Upper lobe of right lung (tissue), 1 donor: ENCODE results near the gene EML4. TPM values are rescaled to one million over a fixed set of nuclear protein-coding genes. Genes with fewer than 3 reads are reported as not detected.
"Not testable (repeated sequence)": the region's sequence is repeated elsewhere in the genome, so short reads cannot be mapped to it uniquely, and the experiment has no call there.

Source experiments
- ATAC-seq: fragments of 200-7000 bp; cut with Tn5 transposase; one replicate; pipeline ENCODE4 v1.9.1; 2020; ENCODE audit warnings: mild to moderate bottlenecking, moderate library complexity
- DNase-seq: peaks from one replicate; pipeline ENCODE4 v3.0.0-alpha.2; 2020
- H3K27ac ChIP-seq: fragments of 200-600 bp; one replicate; pipeline ENCODE4 v1.8.0; 2022
- H3K27me3 ChIP-seq: fragments of 200-600 bp; one replicate; pipeline ENCODE4 v1.8.0; 2022; ENCODE audit warnings: mild to moderate bottlenecking
- H3K36me3 ChIP-seq: fragments of 200-600 bp; one replicate; pipeline ENCODE4 v1.8.0; 2022
- H3K4me1 ChIP-seq: fragments of 200-600 bp; one replicate; pipeline ENCODE4 v1.8.0; 2022
- H3K4me3 ChIP-seq: fragments of 200-600 bp; one replicate; pipeline ENCODE4 v1.8.0; 2022; ENCODE audit warnings: mild to moderate bottlenecking
- H3K9me3 ChIP-seq: fragments of 200-600 bp; one replicate; pipeline ENCODE4 v1.8.0; 2022
- CTCF ChIP-seq: fragments of 200-600 bp; IDR thresholded peaks from one replicate; pipeline ENCODE4 v1.8.0; 2022; ENCODE audit warnings: antibody characterized with exemption
- intact Hi-C: fragments of 100-400 bp; cut with DNase I; formaldehyde crosslinking; loops from one replicate; pipeline ENCODE4 v1.11.0; 2022
- total RNA-seq: library from RNA; stranded (reverse); fragmentation: NEBNext Ultra II Directional; extraction: Animal tissue kit (Norgen Biotek cat#: 25700); gene quantifications from one replicate; pipeline ENCODE4 v1.2.1, GENCODE V29; 2021
- donor health status: DM: no; HTN: yes; CAD: no; lungs with severe emphysema.

Gene EML4
- total RNA-seq, 1 donor from 2014 or later, result 83.0 TPM

- H3K4me3 ChIP-seq, result peak overlapping the region; percentile 91
- no peak for TF ChIP-seq CTCF
- H3K36me3 ChIP-seq, result no peaks in the 10 kb centered on the region
- H3K27ac ChIP-seq, result no peak overlapping the region
- intact Hi-C loops, result no loop called here
- no peaks in the 10 kb centered on the region for H3K9me3 ChIP-seq
- H3K27me3 ChIP-seq, result no peaks in the 10 kb centered on the region
- ATAC-seq (no peak), DNase-seq (no peak)
- H3K4me1 ChIP-seq, result peaks cover 24% of the 10 kb centered on the region
These were observed 3.4 kb downstream of the EML4 start for GRCh38 chr2:42172566-42172965.

DNA sequence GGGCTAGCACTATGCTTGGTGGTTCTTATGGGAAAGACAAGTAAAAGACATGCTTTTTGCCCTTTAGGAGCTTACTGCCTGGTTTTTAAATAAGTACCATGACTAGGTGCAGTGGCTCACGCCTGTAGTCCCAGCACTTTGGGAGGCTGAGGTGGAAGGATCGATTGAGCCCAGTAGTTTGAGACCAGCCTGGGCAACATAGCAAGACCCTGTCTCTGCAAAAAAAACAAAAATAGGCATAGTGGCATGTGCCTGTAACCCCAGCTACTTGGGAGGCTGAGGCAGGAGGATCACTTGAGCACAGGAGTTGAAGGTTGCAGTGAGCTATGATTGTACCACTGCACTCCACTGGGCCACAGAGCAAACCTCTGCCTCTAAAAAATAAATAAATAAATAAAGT lies 4.3 kb downstream of the EML4 start:
- ATAC-seq, H3K27ac ChIP-seq, H3K4me3 ChIP-seq, DNase-seq, H3K36me3 ChIP-seq, H3K27me3 ChIP-seq, H3K9me3 ChIP-seq, intact Hi-C loops: not testable (repeated sequence)
- peaks cover 24% of the 10 kb centered on the region for H3K4me1 ChIP-seq

DNA sequence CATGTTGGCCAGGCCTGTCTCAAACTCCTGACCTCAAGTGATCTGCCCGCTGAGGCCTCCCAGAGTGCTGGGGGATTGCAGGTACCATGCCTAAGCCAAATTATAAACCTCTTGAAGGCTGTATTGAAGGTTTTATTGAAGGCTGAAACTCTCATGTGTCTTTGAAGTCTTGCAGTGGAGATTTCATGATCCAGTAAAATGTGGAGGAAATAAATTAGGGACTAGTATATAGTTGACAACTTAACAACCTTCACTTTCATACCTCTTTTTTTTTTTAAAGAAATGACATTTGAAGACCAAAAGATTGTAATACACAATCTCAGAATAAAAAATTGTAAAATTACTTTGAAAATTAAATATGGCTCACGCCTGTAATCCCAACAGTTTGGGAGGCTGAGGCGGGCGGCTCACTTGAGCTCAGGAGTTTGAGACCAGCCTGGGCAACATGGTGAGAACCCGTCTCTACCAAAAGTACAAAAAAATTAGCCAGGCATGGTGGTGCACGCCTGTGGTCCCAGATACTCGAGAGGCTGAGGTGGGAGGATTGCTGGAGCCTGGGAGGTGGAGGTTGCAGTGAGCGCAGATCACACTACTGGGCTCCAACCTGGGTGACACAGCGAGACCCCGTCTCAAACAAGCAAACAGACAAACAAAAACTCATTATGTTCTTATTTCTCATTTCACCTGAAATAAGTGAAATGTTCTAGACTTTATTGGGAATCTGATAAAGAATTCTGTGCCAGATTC lies 8.0 kb downstream of the EML4 start:
- no peak for TF ChIP-seq CTCF
- intact Hi-C loops, result no loop called here

DNA sequence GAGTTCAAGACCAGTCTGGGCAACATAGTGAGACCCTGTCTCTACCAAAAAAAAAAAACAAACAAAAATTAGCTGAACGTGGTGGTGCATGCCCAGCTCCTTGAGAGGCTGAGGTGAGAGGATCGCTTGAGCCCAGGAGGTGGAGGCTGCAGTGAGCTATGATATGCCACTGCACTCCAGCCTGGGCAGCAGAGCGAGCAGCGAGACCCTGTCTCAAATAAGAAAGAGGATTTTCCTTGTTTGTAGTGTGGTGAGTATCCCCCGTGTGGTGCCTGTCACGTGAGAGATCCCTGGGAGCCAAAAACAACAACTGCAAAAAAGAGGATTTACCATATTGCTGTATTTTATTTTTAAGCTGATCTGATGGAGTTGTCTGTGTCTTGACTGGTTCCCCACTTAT lies 9.2 kb downstream of the EML4 start:
- Histone ChIP-seq H3K27me3 (no peaks in the 10 kb centered on the region), H3K36me3 (no peaks in the 10 kb centered on the region), H3K4me3 (no peak overlapping the region), H3K9me3 (no peaks in the 10 kb centered on the region), H3K4me1 (peaks cover 12% of the 10 kb centered on the region), H3K27ac (no peak overlapping the region)
- intact Hi-C loops, result no loop called here
- no peak for TF ChIP-seq CTCF
- DNase-seq, result no peak
- ATAC-seq, result no peak

More for the DNA sequence above, 8.0 kb downstream of the EML4 start:
- Histone ChIP-seq H3K27me3 (no peaks in the 10 kb centered on the region), H3K4me1 (peaks cover 16% of the 10 kb centered on the region), H3K4me3 (no peak overlapping the region), H3K27ac (no peak overlapping the region), H3K36me3 (no peaks in the 10 kb centered on the region), H3K9me3 (no peaks in the 10 kb centered on the region)
- no peak for ATAC-seq
- no peak for DNase-seq

DNA sequence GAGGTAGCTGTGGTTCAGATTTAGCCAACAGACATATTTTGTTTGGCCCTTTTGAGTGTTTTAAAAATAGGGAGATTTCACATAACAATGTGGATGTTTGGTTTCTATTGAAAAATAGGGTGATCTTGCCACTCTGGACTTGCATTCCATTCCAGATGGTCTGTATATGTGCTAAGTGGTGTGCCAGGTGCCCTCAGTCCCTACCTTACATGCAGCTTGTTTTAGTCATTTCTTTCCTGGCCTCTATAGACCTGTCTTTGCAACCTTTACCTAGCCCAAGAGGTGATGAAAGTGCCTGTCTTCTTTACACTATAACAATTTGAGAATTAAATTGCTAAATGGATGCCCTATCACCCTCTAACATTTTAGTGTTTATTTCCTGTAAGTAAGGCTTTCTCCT lies 11.1 kb downstream of the EML4 start:
- ATAC-seq, result no peak
- Histone ChIP-seq H3K27ac (no peak overlapping the region), H3K4me1 (peaks cover 27% of the 10 kb centered on the region), H3K36me3 (no peaks in the 10 kb centered on the region), H3K4me3 (no peak overlapping the region), H3K9me3 (no peaks in the 10 kb centered on the region), H3K27me3 (no peaks in the 10 kb centered on the region)
- DNase-seq, result no peak
- intact Hi-C loops, result no loop called here
- no peak for TF ChIP-seq CTCF

DNA sequence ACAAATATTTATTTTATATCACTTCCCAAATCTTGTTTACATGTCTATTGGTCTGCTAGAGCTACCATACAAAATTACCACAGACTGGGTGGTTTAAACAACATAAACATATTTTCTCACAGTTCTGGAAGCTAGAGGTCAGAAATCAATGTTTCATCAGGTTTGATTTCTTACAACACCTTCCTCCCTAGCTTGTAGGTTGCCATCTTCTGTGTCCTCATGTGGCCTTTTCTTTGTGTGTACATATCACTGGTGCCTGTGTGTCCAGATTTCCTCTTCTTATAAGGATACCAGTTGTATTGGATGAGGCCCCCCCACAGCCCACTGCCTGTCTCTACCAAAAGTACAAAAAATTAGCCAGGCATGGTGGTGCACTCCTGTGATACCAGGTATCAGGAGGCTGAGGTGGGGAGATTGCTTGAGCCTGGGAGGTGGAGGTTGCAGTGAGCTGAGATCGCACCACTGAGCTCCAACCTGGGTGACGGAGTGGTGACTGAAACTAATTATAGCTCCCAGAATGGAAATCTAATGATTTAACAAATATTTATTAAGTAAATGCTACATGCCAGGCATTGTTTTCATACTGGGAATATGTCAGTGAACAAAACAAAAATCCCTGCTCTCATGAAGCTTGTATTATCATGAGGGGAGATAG lies 13.6 kb downstream of the EML4 start:
- Histone ChIP-seq H3K4me1 (peaks cover 35% of the 10 kb centered on the region), H3K9me3 (no peaks in the 10 kb centered on the region), H3K27me3 (no peaks in the 10 kb centered on the region), H3K4me3 (no peak overlapping the region), H3K27ac (no peak overlapping the region), H3K36me3 (no peaks in the 10 kb centered on the region)
- DNase-seq (no peak), ATAC-seq (no peak)
- intact Hi-C loops, result no loop called here
- no peak for TF ChIP-seq CTCF
